ENCODE measurements around the gene CST9. TPM values are rescaled to one million over a fixed set of nuclear protein-coding genes. Genes with fewer than 3 reads are reported as not detected.

The CST9 gene
- polyA plus RNA-seq, 3 donors, result not detected

GRCh38 chr20:23562721-23563342, 42.9 kb downstream of the CST9 start:
- DNase-seq (ENCODE audit: low read depth in 3 of 3, low spot score in 2 of 3), result no peak

GRCh38 chr20:23554401-23554800, 51.3 kb downstream of the CST9 start:
- no peak for DNase-seq (ENCODE audit: low read depth in 3 of 3, low spot score in 2 of 3)

Other genes with a start within 250 kb of the CST9 start
- gene GZF1, start 243.7 kb downstream of the CST9 start, polyA plus RNA-seq (ENCODE audit: insufficient read length in 3 of 3), result 10 to 100 TPM; 16.3 to 17.4 (median 16.8) TPM
- gene NAPB, start 184.4 kb downstream of the CST9 start, polyA plus RNA-seq (ENCODE audit: insufficient read length in 3 of 3), result 10 to 100 TPM; 14.4 to 18.6 (median 17.5) TPM
- under 1 TPM in 1 of 3 donors, not detected in 2; 0.27 TPM for gene CSTL1, start 166.2 kb downstream of the CST9 start, polyA plus RNA-seq (ENCODE audit: insufficient read length in 3 of 3)
- gene CST11, start 153.0 kb downstream of the CST9 start, polyA plus RNA-seq (ENCODE audit: insufficient read length in 3 of 3), result under 1 TPM in 1 of 3 donors, not detected in 2; 0.28 TPM
- gene CST8, start 114.8 kb downstream of the CST9 start, polyA plus RNA-seq (ENCODE audit: insufficient read length in 3 of 3), result not detected
- gene CST9L, start 37.4 kb downstream of the CST9 start, polyA plus RNA-seq (ENCODE audit: insufficient read length in 3 of 3), result not detected
- 100 to 1,000 TPM; 116 to 150 (median 139) TPM for gene CST3, start 32.0 kb upstream of the CST9 start, polyA plus RNA-seq (ENCODE audit: insufficient read length in 3 of 3)
- not detected for gene CST4, start 83.1 kb upstream of the CST9 start, polyA plus RNA-seq (ENCODE audit: insufficient read length in 3 of 3)
- not detected for gene CST1, start 145.0 kb upstream of the CST9 start, polyA plus RNA-seq (ENCODE audit: insufficient read length in 3 of 3)
- not detected for gene CST2, start 220.8 kb upstream of the CST9 start, polyA plus RNA-seq (ENCODE audit: insufficient read length in 3 of 3)